Stimulated activated CD8-positive, alpha-beta memory T cell treated with anti-CD3 and anti-CD28 coated beads, Interleukin-15, amount 100 ng/mL, for 48 hours (primary cell): ENCODE results near the gene GPR152.

Experiments
- DNase-seq, 2 donors: peaks; one replicate each; pipeline ENCODE4 v3.0.0-alpha.2; 2020; ENCODE audit warnings: low read depth in 2 of 2

Gene GPR152

DNA sequence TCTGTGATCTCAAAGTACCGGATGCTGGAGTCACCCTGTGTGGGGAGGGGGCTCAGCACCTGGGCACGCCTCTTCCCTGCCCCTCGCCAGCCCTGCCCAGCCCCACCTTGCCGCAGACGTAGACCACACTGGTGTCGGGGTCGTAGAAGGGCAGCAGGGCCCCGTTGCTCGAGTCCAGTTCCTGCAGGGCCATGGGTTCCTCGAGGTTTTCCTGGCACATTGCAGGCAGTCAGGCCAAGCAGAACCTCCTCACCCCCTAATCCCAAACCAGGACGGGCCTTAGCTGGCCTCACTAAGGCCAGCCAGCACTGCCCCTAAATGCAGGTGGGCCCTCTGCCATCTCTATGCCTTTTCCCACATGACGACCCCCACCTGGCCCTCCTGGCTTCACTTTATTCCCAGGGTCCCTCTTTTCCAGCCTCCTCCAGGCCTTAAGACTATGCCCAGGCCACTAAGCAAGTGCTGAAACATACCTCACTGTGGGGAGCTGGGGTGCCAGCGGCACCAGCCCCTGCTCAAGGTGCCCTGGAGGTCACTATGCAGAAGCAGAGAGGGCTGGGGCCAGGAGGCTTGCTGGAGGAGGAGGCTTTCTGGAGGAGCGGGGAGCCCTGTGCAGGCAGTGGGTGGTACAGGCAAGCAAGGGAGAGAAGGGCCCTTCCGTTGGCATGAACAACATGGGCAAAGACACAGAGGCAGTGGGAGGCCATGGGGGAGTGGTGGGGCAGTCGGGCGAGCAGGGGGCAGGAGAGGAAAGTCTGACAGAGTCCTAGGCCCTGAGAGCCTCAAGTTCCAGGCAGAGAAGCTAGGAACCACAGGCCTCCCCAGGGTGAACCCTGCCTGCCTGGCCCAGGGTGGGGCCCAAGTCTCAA lies 12.1 kb downstream of the GPR152 start:
- DNase-seq: no peak

DNA sequence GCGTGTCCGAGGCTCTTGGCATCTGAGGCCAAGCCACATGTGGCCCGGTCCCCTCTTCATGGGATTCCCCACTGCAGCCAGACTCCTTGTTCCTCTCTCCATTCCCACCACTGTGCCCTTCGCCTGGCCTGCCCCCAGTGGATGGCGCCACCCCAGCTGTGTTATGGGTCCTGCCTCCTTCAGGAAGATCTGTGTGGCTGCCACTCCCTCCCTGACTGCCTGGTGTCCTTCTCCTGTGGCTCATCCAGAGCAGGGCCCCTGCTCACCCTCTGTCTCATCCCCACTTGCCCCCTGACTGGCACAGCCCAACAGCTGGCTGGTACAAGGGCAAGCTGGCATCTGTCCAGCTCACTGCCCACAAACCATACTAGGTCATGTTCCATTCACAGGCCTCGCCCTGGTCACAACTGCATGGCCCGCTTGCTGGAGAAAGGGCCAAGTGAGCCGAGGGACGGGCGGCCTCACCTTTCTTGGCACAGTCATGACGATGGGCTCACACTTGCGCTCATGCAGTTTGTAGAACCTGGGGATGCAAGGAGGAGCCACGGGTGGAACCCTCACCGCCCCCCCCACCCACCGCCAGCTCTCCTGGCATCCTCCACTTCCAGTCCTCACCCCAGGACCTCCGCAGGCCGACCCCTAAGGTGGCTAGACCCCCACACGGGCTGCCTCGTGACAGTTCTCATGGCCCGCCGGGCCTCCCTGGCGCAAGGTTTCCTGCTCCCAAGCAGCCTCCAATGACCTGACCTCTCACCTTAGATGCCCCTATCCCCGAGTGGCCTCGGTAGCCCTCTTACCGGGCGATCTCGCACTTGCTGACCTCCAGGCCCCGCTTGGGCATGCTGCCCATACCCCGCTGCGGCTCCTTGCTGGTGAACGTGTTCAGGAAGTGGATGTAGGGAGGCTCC lies 13.0 kb downstream of the GPR152 start:
- no peak for DNase-seq

- peak; percentile 78 to 81 for DNase-seq
These were observed 14.2 kb downstream of the GPR152 start for GRCh38 chr11:67438158-67438902.

DNA sequence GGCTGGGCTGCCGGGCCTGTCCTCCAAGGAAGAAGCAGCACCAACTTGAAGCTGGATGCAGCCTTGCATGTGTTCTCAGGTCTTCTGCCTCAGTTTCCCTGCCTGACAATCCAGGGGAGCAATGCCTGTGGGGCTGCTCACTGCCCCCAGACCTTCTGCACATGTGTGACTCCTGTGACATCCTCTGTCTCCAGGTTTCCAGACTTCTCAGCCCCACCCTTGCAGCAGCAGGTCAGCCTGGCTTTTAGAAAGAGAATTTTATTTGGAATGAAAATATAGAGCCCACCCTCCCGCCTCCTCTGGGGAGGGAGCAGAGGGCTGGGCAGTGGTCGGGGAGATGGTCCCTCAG lies 14.7 kb downstream of the GPR152 start:
- no peak for DNase-seq

DNA sequence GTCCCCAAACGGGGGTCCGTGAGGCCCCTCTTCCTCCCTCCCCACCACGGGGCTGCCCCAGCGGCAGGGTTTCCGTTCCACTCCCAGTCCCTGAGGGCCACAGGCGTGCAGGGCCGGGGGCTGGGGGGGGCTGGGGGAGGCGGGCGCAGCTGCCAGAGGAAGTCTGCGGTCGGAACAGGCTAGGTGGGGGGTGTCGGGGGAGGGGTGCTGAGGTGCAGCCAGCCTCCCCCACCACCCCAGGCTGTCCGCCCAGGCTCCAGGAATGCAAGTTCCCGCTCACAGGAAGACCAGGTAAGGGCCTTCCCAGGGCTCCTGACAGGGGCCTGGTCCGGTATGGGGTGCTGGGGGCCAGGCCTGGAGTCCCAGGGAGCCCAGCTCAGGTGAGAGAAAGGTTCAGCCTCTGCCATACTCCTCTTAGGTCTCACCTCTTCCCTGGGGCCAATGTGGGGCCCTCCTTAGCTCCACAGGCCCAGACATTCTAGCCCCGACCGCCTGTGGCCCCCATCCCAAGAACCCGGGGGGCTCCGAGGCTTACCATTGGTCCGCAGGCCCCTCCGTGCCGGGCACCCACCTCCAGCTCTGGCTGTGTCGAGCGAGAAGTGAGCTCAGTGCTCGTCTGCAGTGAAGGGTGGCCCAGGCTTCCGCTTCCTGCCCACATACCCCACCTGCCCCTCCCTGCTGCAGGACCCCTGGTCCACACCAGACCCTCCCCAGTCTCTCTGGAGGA lies 15.3 kb downstream of the GPR152 start, which contains the start of gene PTPRCAP:
Gene PTPRCAP, minus strand, starts transcription at position 601 of the 727 bp plus-strand sequence. Its CDS starts 63 bp downstream, at position 538.
- DNase-seq: peak in 1 of 2 donors; percentile 68

GRCh38 chr11:67436459-67437081 lies 16.0 kb downstream of the GPR152 start:
- peak; percentile 69 to 71 for DNase-seq

- no peak for DNase-seq
These were observed 16.6 kb downstream of the GPR152 start for GRCh38 chr11:67435727-67436458.

GRCh38 chr11:67435031-67435726 lies 17.4 kb downstream of the GPR152 start:
- no peak for DNase-seq

- DNase-seq: no peak
These were observed 18.1 kb downstream of the GPR152 start for GRCh38 chr11:67434395-67434881.

DNA sequence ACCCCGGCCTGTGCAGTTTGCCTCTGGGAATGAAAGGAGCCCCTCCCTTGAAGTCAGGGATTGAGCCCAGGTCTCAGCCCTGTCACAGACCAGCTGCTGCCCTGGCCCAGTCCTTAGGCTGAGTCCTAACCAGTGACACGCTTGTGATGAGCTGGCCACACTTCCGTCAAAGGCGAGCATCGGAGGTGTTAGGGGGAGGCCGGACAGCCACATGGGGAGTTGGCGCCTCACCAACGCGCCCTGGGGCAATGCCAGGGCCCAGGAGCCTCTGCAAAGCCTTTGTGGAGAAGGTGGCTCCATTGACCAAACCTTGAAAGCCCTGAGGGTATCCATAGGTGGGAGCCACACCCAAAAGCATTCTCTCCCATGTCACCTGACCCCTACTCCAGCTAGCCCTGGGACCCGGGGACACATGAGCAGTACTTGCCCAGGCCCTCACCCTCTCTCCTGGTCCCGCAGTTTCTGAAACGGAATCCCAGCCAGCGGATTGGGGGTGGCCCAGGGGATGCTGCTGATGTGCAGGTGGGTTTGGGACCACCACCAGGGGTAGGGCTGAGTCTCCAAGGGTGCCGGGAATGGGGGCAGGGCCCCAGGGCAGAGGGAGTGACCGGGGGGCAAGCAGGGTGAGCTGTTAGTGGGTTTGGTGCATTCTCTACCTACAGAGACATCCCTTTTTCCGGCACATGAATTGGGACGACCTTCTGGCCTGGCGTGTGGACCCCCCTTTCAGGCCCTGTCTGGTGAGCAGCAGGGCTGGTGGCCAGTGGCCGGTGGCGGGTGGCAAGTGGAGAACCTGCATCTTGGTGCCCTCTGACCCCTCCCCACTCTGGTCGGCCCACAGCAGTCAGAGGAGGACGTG lies 18.8 kb downstream of the GPR152 start:
- DNase-seq: no peak

DNA sequence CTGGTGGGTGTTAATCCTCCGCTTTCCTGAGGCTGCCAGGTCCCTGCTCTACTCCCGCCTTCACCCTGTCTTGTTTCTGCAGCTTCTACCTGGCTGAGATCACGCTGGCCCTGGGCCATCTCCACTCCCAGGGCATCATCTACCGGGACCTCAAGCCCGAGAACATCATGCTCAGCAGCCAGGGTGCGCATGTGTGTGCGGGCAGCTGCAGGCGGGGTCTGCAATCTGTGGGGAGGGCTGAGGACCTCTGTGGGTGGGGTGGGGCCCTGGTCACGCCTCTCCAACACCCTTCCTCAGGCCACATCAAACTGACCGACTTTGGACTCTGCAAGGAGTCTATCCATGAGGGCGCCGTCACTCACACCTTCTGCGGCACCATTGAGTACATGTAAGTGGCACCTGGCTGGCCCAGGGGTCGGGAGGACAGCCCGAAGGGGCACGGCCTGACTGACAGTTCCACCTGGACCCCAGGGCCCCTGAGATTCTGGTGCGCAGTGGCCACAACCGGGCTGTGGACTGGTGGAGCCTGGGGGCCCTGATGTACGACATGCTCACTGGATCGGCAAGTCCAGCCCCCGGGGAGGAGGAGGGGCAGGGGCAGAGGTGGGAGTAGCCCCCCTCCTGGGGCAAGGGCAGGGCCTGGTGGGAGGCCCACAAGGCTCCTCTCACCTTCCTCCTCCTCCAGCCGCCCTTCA lies 19.7 kb downstream of the GPR152 start:
- no peak for DNase-seq

DNA sequence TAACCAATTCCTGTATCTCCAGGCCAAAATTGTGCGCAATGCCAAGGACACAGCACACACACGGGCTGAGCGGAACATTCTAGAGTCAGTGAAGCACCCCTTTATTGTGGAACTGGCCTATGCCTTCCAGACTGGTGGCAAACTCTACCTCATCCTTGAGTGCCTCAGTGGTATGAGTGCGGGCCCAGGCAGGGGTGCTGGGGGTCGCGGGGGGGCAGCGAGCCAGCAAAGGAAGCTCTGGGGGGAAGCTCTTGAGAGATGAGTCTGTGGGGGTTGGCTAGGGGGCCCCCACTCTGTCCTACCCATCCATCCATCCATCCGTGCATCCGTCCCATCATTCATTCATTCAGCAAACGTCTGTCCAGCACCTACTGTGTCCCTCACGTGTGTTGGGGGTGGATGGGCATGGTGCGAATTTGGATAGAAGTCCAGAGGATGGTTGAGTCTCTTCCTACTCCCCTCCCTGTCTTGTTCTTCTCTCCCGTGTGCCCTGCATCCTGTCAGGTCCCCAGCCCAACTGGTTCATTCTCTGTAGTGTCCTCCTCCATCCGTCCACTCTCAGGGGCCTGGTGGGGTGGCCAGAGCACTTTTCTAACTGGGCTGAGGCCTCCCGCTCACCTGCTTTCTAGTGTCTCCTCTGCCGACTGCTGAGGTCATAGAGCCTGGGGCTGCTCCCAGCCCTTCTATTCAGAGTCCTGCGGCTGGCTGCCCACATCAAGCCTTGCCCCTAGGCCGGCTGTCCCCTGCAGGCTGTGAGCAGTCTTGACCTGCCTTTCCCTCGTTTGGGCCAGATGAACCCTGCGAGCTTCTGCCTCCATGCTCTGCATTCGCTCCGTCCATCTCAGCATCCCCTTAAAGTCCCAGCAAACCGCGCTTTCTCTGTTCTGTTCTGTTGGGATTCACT lies 20.9 kb downstream of the GPR152 start:
- no peak for DNase-seq

- DNase-seq: no peak
These were observed 22.8 kb downstream of the GPR152 start for GRCh38 chr11:67429722-67430121.

GRCh38 chr11:67429038-67429668 lies 23.4 kb downstream of the GPR152 start:
- DNase-seq: no peak

DNA sequence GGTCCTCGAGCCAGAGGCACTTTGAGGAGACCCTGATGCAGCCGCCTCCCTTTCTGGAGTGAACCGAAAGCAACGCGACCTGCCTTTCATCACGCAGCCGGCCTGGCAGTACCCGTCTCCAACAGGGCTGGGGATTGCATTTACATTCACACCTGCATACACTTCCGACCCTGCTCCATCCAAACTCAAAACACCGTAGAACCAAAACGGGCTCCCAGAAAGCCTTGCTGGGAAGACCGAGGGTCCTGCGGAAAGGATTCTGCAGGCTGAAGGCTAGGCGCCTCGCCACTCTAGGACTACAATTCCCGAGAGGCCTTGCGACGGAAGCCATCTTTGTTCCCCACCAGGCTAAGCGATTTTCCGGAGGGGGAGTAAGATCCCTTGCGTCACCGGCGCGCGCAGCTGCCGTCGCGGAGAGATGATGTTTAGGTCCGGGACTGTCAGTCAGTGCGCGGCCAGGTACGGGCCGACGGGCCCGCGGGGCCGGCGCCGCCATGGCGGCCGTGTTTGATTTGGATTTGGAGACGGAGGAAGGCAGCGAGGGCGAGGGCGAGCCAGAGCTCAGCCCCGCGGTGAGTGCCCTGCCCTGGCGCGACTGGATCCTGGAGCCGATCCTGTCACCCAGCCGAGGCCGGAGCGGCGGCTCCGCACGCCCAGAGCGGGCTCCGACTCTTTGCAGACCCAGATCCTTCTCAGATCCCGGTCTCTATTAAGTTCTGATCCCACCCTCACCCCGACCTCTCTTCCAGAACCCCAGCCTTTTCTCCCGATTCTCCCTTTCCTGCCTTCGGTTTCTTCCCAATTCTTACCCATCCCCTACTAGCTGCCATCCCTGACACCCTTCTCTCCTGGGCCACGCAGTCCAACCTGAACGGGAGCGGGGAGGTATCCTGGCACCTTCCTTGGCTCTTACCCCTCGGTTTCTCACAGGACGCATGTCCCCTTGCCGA lies 24.2 kb downstream of the GPR152 start, which contains the start of gene RPS6KB2:
Gene RPS6KB2, plus strand, starts transcription at position 443 of the 950 bp plus-strand sequence. Its CDS starts 52 bp downstream, at position 495.
- peak; percentile 97 to 98 for DNase-seq
